ENCODE data around the gene MTRF1. TPM values are rescaled to one million over a fixed set of nuclear protein-coding genes. Genes with fewer than 3 reads are reported as not detected.

Gene MTRF1
- total and polyA plus RNA-seq, 2 of the 8 experiments (the other 6 are each of a cell fraction or from before 2014, with no cell fraction given): 8.0 to 19.2 TPM

GRCh38 chr13:41282129-41282571, 18.8 kb upstream of the MTRF1 start (continued):
- TF ChIP-seq KDM1A (IDR thresholded peaks at IDR 0.05; ENCODE audit: borderline replicate concordance, low read length): no peak
- TF ChIP-seq CBX8 (IDR thresholded peaks at IDR 0.05; ENCODE audit: borderline replicate concordance, low read depth, low read length): no peak
- TF ChIP-seq CEBPB (IDR thresholded peaks at IDR 0.05; ENCODE audit: low read depth, low read length): no peak
- no peak for TF ChIP-seq JUND (IDR thresholded peaks at IDR 0.05; ENCODE audit: low read length)

Data from H1 (cell line).